CD4-positive, alpha-beta T cell treated with Interleukin-4 for 1 hour (primary cell): ENCODE measurements around the gene CLCN7.
A peak's percentile ranks its signal among the peaks of the same experiment; 100 is the strongest.
"Not testable (repeated sequence)": the region's sequence is repeated elsewhere in the genome, so short reads cannot be mapped to it uniquely, and the experiment has no call there.

Experiments
- DNase-seq, 2 donors: peaks; one replicate each; pipeline ENCODE4 v3.0.0-alpha.2; 2020 to 2022

The CLCN7 gene

GRCh38 chr16:1443403-1443973 is 31.3 kb downstream of the CLCN7 start:
- no peak for DNase-seq

GRCh38 chr16:1442697-1443096 is 32.1 kb downstream of the CLCN7 start:
- no peak for DNase-seq

- DNase-seq = no peak
These were observed 33.4 kb downstream of the CLCN7 start for GRCh38 chr16:1441391-1441829.

GRCh38 chr16:1439699-1440074 is 35.1 kb downstream of the CLCN7 start:
- not testable (repeated sequence) for DNase-seq

- DNase-seq = no peak
These were observed 35.6 kb downstream of the CLCN7 start for GRCh38 chr16:1439058-1439698.

- no peak for DNase-seq
These were observed 36.4 kb downstream of the CLCN7 start for GRCh38 chr16:1438229-1439057.

GRCh38 chr16:1437606-1438005 is 37.2 kb downstream of the CLCN7 start:
- no peak for DNase-seq

DNA sequence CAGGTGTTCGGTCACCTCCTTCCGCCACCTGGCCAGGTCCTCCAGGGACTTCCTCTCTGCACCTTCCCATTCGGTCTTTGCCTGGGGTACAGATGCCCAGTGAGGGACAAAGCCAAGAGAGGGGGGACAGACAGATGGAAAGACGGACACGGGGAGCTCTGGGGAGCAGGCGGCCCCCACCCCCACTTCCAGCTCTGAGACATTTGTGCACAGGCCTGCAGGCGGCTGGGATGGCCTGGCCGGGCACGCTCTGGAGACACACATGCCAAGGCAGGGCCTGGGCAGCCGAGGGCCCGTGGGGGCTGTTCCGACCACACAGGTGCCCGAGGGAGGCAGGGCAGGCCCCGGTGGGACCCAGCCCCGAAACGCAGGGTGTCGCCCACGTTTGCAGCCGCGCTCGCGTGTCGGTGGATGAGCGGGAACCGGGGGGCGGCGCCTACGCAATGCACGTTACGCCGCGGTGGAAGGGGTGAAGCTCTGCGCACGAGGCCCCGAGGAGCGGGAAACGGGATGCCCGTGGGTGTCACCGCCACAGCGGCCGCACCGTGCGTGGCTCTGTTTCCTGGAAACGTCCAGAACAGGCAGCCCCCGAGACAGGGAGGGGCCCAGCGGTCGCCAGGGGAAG is 38.0 kb downstream of the CLCN7 start:
- no peak for DNase-seq

DNA sequence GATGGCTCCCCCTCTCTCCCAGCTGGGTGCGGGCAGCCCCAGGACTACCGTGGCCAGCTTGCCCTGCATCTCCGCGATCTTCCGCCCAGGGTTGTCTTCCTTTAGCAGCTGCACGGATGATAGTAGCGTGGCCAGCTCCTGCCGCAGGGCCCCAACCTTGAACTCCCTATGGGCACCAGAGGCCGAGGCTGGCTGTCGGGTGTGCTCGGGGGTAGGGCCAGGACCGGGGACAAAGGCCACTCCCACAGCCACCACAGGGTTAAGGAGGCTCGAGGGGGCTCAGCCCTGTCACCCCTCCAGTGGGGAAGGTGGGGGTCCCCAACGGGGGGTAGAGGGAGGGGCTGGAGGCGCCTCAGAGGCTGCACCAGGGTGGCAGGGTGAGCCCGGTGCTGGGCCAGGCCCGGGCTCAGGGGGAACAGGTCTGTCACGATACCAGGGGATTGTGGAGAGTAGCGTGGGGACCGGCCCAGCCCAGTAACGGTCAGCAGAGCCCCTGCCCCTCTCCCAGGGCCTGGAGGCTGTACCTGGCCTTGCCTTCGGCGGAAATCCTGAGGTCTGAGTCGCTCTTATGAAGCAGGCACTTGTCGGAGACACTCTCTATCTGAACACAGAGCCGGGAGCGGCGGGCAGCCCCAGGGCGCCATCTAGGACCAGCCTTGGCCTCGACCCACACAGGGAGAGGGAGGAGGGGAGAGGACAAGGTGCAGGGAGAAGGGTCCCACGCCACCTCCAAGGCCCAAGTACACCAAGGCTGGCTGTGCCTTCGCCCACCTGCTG is 38.7 kb downstream of the CLCN7 start:
- no peak for DNase-seq

- DNase-seq = no peak
These were observed 39.9 kb downstream of the CLCN7 start for GRCh38 chr16:1434644-1435592.

GRCh38 chr16:1433756-1434155 is 41.1 kb downstream of the CLCN7 start:
- DNase-seq = no peak

DNA sequence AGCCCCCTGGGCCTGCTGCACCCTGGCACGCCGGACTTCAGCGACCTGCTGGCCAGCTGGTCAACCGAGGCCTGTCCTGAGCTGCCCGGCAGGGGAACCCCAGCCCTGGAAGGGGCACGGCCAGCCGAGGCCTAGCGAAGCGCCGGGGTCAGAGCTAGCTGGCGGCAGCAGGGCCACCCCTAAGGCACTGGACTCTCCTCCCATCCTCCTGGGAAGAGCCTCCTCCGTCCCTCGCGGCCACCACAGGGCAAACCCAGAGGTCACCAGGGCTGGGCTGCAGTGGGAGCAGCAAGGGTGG is 41.6 kb downstream of the CLCN7 start:
- DNase-seq = no peak

GRCh38 chr16:1432388-1433262 is 42.2 kb downstream of the CLCN7 start:
- DNase-seq = no peak

GRCh38 chr16:1431497-1432270 is 43.1 kb downstream of the CLCN7 start:
- no peak for DNase-seq

DNA sequence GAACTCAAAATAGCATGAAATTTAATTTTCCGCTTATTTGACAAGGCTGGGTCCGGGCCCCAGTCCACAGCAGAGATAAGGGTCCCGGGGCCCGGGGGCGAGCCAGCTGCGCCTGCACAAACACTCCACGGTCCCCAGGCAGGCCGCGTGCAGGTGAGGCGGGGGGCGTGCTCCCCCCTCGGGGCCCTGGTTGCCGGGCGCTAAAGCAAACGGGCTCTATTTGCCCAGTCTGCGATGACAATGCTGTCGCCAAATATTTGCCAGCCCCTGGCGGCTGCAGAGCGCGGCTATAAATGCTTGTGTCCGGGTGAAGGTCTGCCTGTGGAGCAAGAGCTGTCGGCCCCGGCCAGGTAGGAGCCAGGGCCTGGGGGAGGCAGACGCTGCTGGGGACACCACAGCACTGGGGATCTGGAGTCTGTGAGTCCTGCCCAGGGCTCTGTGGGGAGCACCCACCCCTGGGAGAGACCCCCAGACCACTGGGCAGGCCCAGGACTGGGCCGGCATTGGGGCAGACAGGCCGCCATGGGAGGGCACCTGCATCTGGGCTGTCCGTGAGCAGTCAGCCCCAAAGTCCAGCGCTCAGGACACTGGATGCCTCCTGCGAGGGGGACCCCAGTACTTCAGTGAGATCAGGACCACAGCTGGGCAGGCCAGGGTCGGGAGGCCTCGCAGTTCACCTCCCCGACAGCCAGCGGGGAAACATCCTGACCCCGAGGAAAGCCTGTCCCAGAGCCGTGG is 43.9 kb downstream of the CLCN7 start, which contains the start of gene PERCC1:
Gene PERCC1, plus strand, starts transcription at position 320 of the 738 bp plus-strand sequence. CDS start 1,516 bp downstream, outside the sequence.
- no peak for DNase-seq

- DNase-seq = no peak
These were observed 44.5 kb downstream of the CLCN7 start for GRCh38 chr16:1430214-1430758.

- DNase-seq = no peak
These were observed 45.2 kb downstream of the CLCN7 start for GRCh38 chr16:1429631-1430030.

DNA sequence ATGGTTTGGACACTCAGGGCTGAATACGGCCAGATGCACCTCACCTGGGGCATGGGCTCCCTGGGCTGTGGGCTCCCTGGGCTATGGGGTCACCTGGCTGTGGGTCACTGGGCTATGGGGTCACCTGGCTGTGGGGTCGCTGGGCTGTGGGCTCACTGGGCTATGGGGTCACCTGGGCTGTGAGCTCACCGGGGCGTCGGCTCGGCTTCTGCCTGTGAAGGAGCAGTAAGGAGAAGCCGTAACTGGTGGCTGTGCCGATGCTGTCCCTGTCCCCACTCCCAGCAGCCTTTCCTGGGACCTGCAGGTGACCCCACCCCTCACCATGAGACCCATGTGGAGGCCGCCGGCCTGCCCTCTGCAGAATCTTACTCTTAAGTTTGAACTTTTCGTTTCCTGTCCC is 45.8 kb downstream of the CLCN7 start:
- DNase-seq = no peak

DNA sequence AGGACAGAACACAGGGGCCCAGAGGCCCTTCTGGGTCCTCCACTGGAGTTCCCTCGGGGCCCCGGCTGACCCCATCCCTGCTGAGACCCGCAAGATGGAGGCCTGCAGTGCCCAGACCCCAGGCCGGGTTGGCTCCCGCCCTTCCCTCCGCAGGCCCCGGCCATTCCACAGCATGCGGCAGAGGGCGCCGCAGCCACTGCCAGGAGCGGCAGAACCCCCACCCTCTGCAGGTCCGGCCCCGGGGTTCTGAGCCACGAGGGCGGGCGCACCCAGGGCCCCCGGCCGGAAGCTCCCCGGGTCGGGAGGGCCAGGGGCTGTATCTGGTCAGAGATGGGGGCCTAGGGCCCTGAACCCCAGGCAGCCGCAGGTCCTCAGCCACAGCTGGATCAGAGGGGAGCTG is 46.3 kb downstream of the CLCN7 start:
- peak; percentile 36 to 62 for DNase-seq
